K562 (cell line): Measurements from ENCODE around the gene KLB. TPM values are rescaled to one million over a fixed set of nuclear protein-coding genes. Genes with fewer than 3 reads are reported as not detected.

Source experiments
- ATF4 ChIP-seq: fragments of 450-650 bp; formaldehyde crosslinking; IDR thresholded peaks from 2 replicates; pipeline ENCODE4 v1.4.0; 2022; ENCODE audit warnings: mild to moderate bottlenecking, moderate library complexity
- ATF7 ChIP-seq: fragments of 450-650 bp; IDR thresholded peaks from 2 replicates; pipeline ENCODE4 v1.7.1; 2014; ENCODE audit warnings: mild to moderate bottlenecking, moderate library complexity
- BCL6 ChIP-seq: fragments of 250-450 bp; sonication (Bioruptor Pico); IDR thresholded peaks from 2 replicates; pipeline ENCODE4 v1.4.0; 2020
- DACH1 ChIP-seq: fragments of 450-650 bp; IDR thresholded peaks from 2 replicates; pipeline ENCODE4 v1.6.1; 2018; ENCODE audit not compliant: partially characterized antibody
- ETV5 ChIP-seq: sonication (generic); formaldehyde crosslinking; IDR thresholded peaks from 2 replicates; pipeline ENCODE4 v1.4.0; 2020; ENCODE audit warnings: low read depth, mild to moderate bottlenecking, missing genetic modification reagents
- FOXJ2 ChIP-seq: fragments of 200-800 bp; sonication (Bioruptor generic); IDR thresholded peaks from 2 replicates; pipeline ENCODE4 v1.6.1; 2016; ENCODE audit warnings: missing genetic modification characterization, missing compliant biosample characterization
- MLLT1 ChIP-seq, 2 experiments: fragments of 450-650 bp; IDR thresholded peaks; 2 replicates each; pipeline ENCODE4 v1.6.1; 2016
- MTA3 ChIP-seq: fragments of 450-650 bp; formaldehyde crosslinking; IDR thresholded peaks from 2 replicates; pipeline ENCODE4 v1.6.1; 2017; ENCODE audit warnings: mild to moderate bottlenecking, borderline replicate concordance
- PCBP1 ChIP-seq: fragments of 200-400 bp; formaldehyde crosslinking; IDR thresholded peaks from 2 replicates; pipeline ENCODE4 v1.6.1; 2018; ENCODE audit warnings: mild to moderate bottlenecking, low read depth, low read length; ENCODE audit not compliant: poor library complexity, severe bottlenecking
- POLR2B ChIP-seq: fragments of 450-650 bp; IDR thresholded peaks from 2 replicates; pipeline ENCODE4 v1.6.1; 2018; ENCODE audit warnings: low read depth; ENCODE audit not compliant: partially characterized antibody
- PYGO2 ChIP-seq: fragments of 450-650 bp; IDR thresholded peaks from 2 replicates; pipeline ENCODE4 v1.6.1; 2016; ENCODE audit warnings: mild to moderate bottlenecking, missing genetic modification characterization, moderate library complexity, missing compliant biosample characterization
- SIX5 ChIP-seq, 2 experiments: IDR thresholded peaks; 2 replicates each; pipeline ENCODE4 v1.6.1; 2011; ENCODE audit warnings: low read length in 2 of 2, borderline replicate concordance in 1 of 2, low read depth in 1 of 2, mild to moderate bottlenecking in 1 of 2, moderate library complexity in 1 of 2; ENCODE audit not compliant: insufficient read depth in 1 of 2
- SOX6 ChIP-seq: fragments of 450-650 bp; IDR thresholded peaks from 2 replicates; pipeline ENCODE4 v1.6.1; 2014; ENCODE audit warnings: mild to moderate bottlenecking
- SRF ChIP-seq, 2 experiments: fragments of 250-450, 450-650 bp in 1 of 2; sonication (Bioruptor Pico) in 1 of 2; sonication (generic) in 1 of 2; formaldehyde crosslinking; IDR thresholded peaks; 2 replicates each; pipeline versions ENCODE4 v1.5.0 to v1.5.1; 2020 to 2022; ENCODE audit warnings: mild to moderate bottlenecking in 1 of 2, missing genetic modification reagents in 1 of 2
- TAF15 ChIP-seq: fragments of 200-400 bp; formaldehyde crosslinking; IDR thresholded peaks from 2 replicates; pipeline ENCODE4 v1.6.1; 2017; ENCODE audit warnings: mild to moderate bottlenecking, low read depth, low read length, moderate library complexity
- VEZF1 ChIP-seq: fragments of 200-800 bp; sonication (Bioruptor generic); IDR thresholded peaks from 2 replicates; pipeline ENCODE4 v1.6.1; 2017; ENCODE audit warnings: missing genetic modification characterization, missing compliant biosample characterization
- ZNF445 ChIP-seq: fragments of 250-450 bp; sonication (Bioruptor Pico); IDR thresholded peaks from 2 replicates; pipeline ENCODE4 v1.4.0; 2020; ENCODE audit warnings: low read depth, mild to moderate bottlenecking, moderate library complexity
- ZNF695 ChIP-seq: fragments of 450-650 bp; formaldehyde crosslinking; IDR thresholded peaks from 2 replicates; pipeline ENCODE4 v1.4.0; 2020; ENCODE audit warnings: mild to moderate bottlenecking, moderate library complexity
- ZNF740 ChIP-seq, 3 experiments: fragments of 200-800 bp in 1 of 3; sonication (Bioruptor generic) in 1 of 3; sonication (generic) in 1 of 3; formaldehyde crosslinking in 1 of 3; IDR thresholded peaks; 2 replicates each; pipeline versions ENCODE4 v1.6.1 to v1.8.0; 2016 to 2022; ENCODE audit warnings: mild to moderate bottlenecking in 2 of 3, missing compliant biosample characterization in 2 of 3, missing genetic modification characterization in 2 of 3, missing genetic modification reagents in 1 of 3
- polyA plus RNA-seq, 8 experiments: library from polyadenylated mRNA; depleted of rRNA in 4 of 8; stranded (reverse) in 5 of 8; unstranded in 3 of 8; fragments of >200 nt; fragmentation: Nextera tagmentation in 2 of 8; fragmentation: Illumina TruSeq in 1 of 8; extraction: Ambion mirVana in 2 of 8; extraction: Trizol in 1 of 8; gene quantifications; 2 replicates each; pipeline versions ENCODE4 v1.2.1 to v1.2.3, GENCODE V29; 2011 to 2014; ENCODE audit warnings: inconsistent platforms in 1 of 8, missing spikeins in 1 of 8
- total RNA-seq, 7 experiments: library from RNA; depleted of rRNA in 6 of 7; stranded (reverse); fragments of >200 nt in 6 of 7; fragmentation: Illumina TruSeq in 2 of 7; extraction: Trizol in 2 of 7; gene quantifications; 2 replicates each; pipeline versions ENCODE4 v1.2.1 to v1.2.3, GENCODE V29; 2011 to 2021; ENCODE audit warnings: low replicate concordance in 1 of 7
- TF ChIP-seq, protein P1 (sequence below): sonication (generic); formaldehyde crosslinking; IDR thresholded peaks from 2 replicates; pipeline ENCODE4 v1.8.1; 2023; ENCODE audit warnings: mild to moderate bottlenecking, missing genetic modification reagents

KLB gene
- total and polyA plus RNA-seq, 9 of the 15 experiments (the other 6 are each of a cell fraction or from before 2014, with no cell fraction given) = 0.04 to 0.13 TPM; not detected in 7

- TF ChIP-seq ATF4 (CRISPR knock-in tag) (peak; percentile 82), MTA3 (peak; percentile 98), MLLT1 (IDR thresholded peaks at IDR 0.05) (peak; percentile 29 to 90; a peak in 3 of 4 replicates), BCL6 (CRISPR knock-in tag) (no peak), POLR2B (peak; percentile 99), SOX6 (peak; percentile 28; the same call in 1 of the 2 replicates), SIX5 (IDR thresholded peaks at IDR 0.05; ENCODE audit: borderline replicate concordance in 1 of 2, insufficient read depth in 1 of 2, low read depth in 1 of 2, low read length in 2 of 2) (peak in 1 of 2 experiments; percentile 19; a peak in 1 of 4 replicates), PYGO2 (no peak), ETV5 (peak; percentile 46; the same call in 1 of the 2 replicates), ZNF740 (CRISPR knock-in tag; IDR thresholded peaks at IDR 0.05) (peak; percentile 41; the same call in 1 of the 2 replicates), ZNF740 (tag; IDR thresholded peaks at IDR 0.05) (no peak), VEZF1 (peak; percentile 51), FOXJ2 (peak; percentile 59; the same call in 1 of the 2 replicates), DACH1 (peak; percentile 16), ZNF695 (CRISPR knock-in tag) (no peak), ZNF445 (CRISPR knock-in tag) (no peak), PCBP1 (peak; percentile 82), TAF15 (no peak), ATF7 (peak; percentile 98), SRF (CRISPR knock-in tag; IDR thresholded peaks at IDR 0.05) (peak in 1 of 2 experiments; percentile 89; a peak in 2 of 4 replicates)
- TF ChIP-seq, protein P1, sequence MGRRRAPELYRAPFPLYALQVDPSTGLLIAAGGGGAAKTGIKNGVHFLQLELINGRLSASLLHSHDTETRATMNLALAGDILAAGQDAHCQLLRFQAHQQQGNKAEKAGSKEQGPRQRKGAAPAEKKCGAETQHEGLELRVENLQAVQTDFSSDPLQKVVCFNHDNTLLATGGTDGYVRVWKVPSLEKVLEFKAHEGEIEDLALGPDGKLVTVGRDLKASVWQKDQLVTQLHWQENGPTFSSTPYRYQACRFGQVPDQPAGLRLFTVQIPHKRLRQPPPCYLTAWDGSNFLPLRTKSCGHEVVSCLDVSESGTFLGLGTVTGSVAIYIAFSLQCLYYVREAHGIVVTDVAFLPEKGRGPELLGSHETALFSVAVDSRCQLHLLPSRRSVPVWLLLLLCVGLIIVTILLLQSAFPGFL (CRISPR knock-in tag) = 0 out of 2 replicates have a peak, but pooled peaks have one; percentile 52
Measured at GRCh38 chr4:39458505-39459300, 52.0 kb downstream of the KLB start, which contains the start of the genes LIAS and RPL9 (continued).
